Measurements from ENCODE around the gene GABRD. TPM values are rescaled to one million over a fixed set of nuclear protein-coding genes. Genes with fewer than 3 reads are reported as not detected.
A peak's percentile ranks its signal among the peaks of the same experiment; 100 is the strongest.

GABRD gene
- total and polyA plus RNA-seq, 5 experiments from 2014 or later = not detected

GRCh38 chr1:2009101-2010053 lies 9.8 kb upstream of the GABRD start:
- Mint-ChIP-seq H3K27ac (no peak overlapping the region), H3K9me3 (no peaks in the 10 kb centered on the region), H3K27me3 (peaks cover 4 to 29% (median 16%) of the 10 kb centered on the region in 5 donors), H3K4me3 (no peak overlapping the region), H3K4me1 (no peaks in the 10 kb centered on the region), H3K36me3 (no peaks in the 10 kb centered on the region)
- POLR2A ChIA-PET = no interaction called here
- ATAC-seq (no peak), DNase-seq (no peak)

GRCh38 chr1:2014181-2014580 lies 5.0 kb upstream of the GABRD start:
- no peak for ATAC-seq
- DNase-seq = peak in 1 of 10 donors; percentile 61
- H3K27ac Mint-ChIP-seq = peak overlapping the region in 1 of 10 donors; percentile 34
- no peaks in the 10 kb centered on the region for H3K9me3 Mint-ChIP-seq
- H3K36me3 Mint-ChIP-seq = peaks cover 0 to 4% (median 0%) of the 10 kb centered on the region in 3 donors
- H3K4me1 Mint-ChIP-seq = peaks cover 4 to 7% (median 5%) of the 10 kb centered on the region in 4 donors
- peaks cover 22 to 48% (median 38%) of the 10 kb centered on the region in 5 donors for H3K27me3 Mint-ChIP-seq
- POLR2A ChIA-PET = no interaction called here
- no peak overlapping the region for H3K4me3 Mint-ChIP-seq

- H3K27me3 Mint-ChIP-seq = peaks cover 22 to 50% (median 37%) of the 10 kb centered on the region in 5 donors
- no peak for DNase-seq
- H3K4me1 Mint-ChIP-seq = peaks cover 5 to 8% (median 6%) of the 10 kb centered on the region in 4 donors
- no peaks in the 10 kb centered on the region for H3K9me3 Mint-ChIP-seq
- POLR2A ChIA-PET = no interaction called here
- no peak overlapping the region for H3K27ac Mint-ChIP-seq
- H3K4me3 Mint-ChIP-seq = no peak overlapping the region
- peaks cover 0 to 4% (median 0%) of the 10 kb centered on the region in 3 donors for H3K36me3 Mint-ChIP-seq
- ATAC-seq = no peak
These were observed 4.1 kb upstream of the GABRD start for GRCh38 chr1:2014741-2015735.

- POLR2A ChIA-PET = no interaction called here
- H3K4me1 Mint-ChIP-seq = peaks cover 5 to 9% (median 7%) of the 10 kb centered on the region in 4 donors
- H3K27me3 Mint-ChIP-seq = peaks cover 26 to 61% (median 41%) of the 10 kb centered on the region in 5 donors
- H3K9me3 Mint-ChIP-seq = no peaks in the 10 kb centered on the region
- ATAC-seq (no peak), DNase-seq (no peak)
- H3K4me3 Mint-ChIP-seq = no peak overlapping the region
- H3K36me3 Mint-ChIP-seq = peaks cover 0 to 4% (median 0%) of the 10 kb centered on the region in 3 donors
- H3K27ac Mint-ChIP-seq = no peak overlapping the region
These were observed 3.0 kb upstream of the GABRD start for GRCh38 chr1:2016123-2016522.

- peaks cover 28 to 80% (median 56%) of the 10 kb centered on the region in 5 donors for H3K27me3 Mint-ChIP-seq
- H3K9me3 Mint-ChIP-seq = no peaks in the 10 kb centered on the region
- peaks cover 5 to 9% (median 7%) of the 10 kb centered on the region in 4 donors for H3K4me1 Mint-ChIP-seq
- DNase-seq = no peak
- ATAC-seq = no peak
- peaks cover 0 to 4% (median 0%) of the 10 kb centered on the region in 3 donors for H3K36me3 Mint-ChIP-seq
- H3K27ac Mint-ChIP-seq = peak overlapping the region in 1 of 10 donors; percentile 21
- POLR2A ChIA-PET = no interaction called here
- peak overlapping the region; percentile 46 to 89 (median 84) for H3K4me3 Mint-ChIP-seq
These were observed 651 bp upstream of the GABRD start for GRCh38 chr1:2018217-2019171.

- Mint-ChIP-seq H3K27ac (no peak overlapping the region), H3K4me3 (peak overlapping the region in 4 of 10 donors; percentile 3 to 28 (median 17)), H3K36me3 (peaks cover 0 to 4% (median 0%) of the 10 kb centered on the region in 3 donors), H3K27me3 (peaks cover 29 to 89% (median 62%) of the 10 kb centered on the region in 5 donors), H3K4me1 (peaks cover 5 to 9% (median 7%) of the 10 kb centered on the region in 4 donors), H3K9me3 (no peaks in the 10 kb centered on the region)
- DNase-seq = peak in 3 of 10 donors; percentile 19 to 59 (median 27)
- ATAC-seq = peak; percentile 39 to 59
- POLR2A ChIA-PET = interaction anchor here (0.6 kb wide), 1 partner anchor 1429 kb away, joined by 3 read pairs; no protein-coding TSS in a partner anchor
These were observed 595 bp downstream of the GABRD start for GRCh38 chr1:2019571-2020309.

- DNase-seq (no peak), ATAC-seq (no peak)
- Mint-ChIP-seq H3K4me1 (peaks cover 4 to 9% (median 7%) of the 10 kb centered on the region in 4 donors), H3K27me3 (peaks cover 29 to 84% (median 62%) of the 10 kb centered on the region in 5 donors), H3K9me3 (no peaks in the 10 kb centered on the region), H3K36me3 (peaks cover 0 to 4% (median 0%) of the 10 kb centered on the region in 3 donors), H3K4me3 (peak overlapping the region in 3 of 10 donors; percentile 14 to 28 (median 20)), H3K27ac (no peak overlapping the region)
- POLR2A ChIA-PET = interaction anchor here (0.6 kb wide), 1 partner anchor 1429 kb away, joined by 3 read pairs; no protein-coding TSS in a partner anchor
These were observed 1.1 kb downstream of the GABRD start for GRCh38 chr1:2020310-2020655.

GRCh38 chr1:2021550-2021949 lies 2.4 kb downstream of the GABRD start:
- no peak overlapping the region for H3K4me3 Mint-ChIP-seq
- H3K27me3 Mint-ChIP-seq = peaks cover 22 to 71% (median 53%) of the 10 kb centered on the region in 5 donors
- peaks cover 4 to 13% (median 8%) of the 10 kb centered on the region in 4 donors for H3K4me1 Mint-ChIP-seq
- H3K27ac Mint-ChIP-seq = no peak overlapping the region
- no peaks in the 10 kb centered on the region for H3K9me3 Mint-ChIP-seq
- POLR2A ChIA-PET = no interaction called here
- no peak for ATAC-seq
- peaks cover 0 to 4% (median 0%) of the 10 kb centered on the region in 3 donors for H3K36me3 Mint-ChIP-seq
- no peak for DNase-seq

- DNase-seq = no peak
- H3K27me3 Mint-ChIP-seq = peaks cover 18 to 64% (median 46%) of the 10 kb centered on the region in 5 donors
- no peak for ATAC-seq
- no peaks in the 10 kb centered on the region for H3K9me3 Mint-ChIP-seq
- peaks cover 0 to 4% (median 0%) of the 10 kb centered on the region in 3 donors for H3K36me3 Mint-ChIP-seq
- no peak overlapping the region for H3K27ac Mint-ChIP-seq
- H3K4me3 Mint-ChIP-seq = no peak overlapping the region
- peaks cover 4 to 13% (median 8%) of the 10 kb centered on the region in 4 donors for H3K4me1 Mint-ChIP-seq
- POLR2A ChIA-PET = interaction anchor here (0.6 kb wide), 1 partner anchor 765 kb away, joined by 3 read pairs; no protein-coding TSS in a partner anchor
These were observed 3.1 kb downstream of the GABRD start for GRCh38 chr1:2022063-2022770.

GRCh38 chr1:2023187-2023586 lies 4.0 kb downstream of the GABRD start:
- H3K4me1 Mint-ChIP-seq = peaks cover 4 to 11% (median 8%) of the 10 kb centered on the region in 4 donors
- peaks cover 11 to 55% (median 39%) of the 10 kb centered on the region in 5 donors for H3K27me3 Mint-ChIP-seq
- POLR2A ChIA-PET = no interaction called here
- no peak for ATAC-seq
- no peak overlapping the region for H3K4me3 Mint-ChIP-seq
- no peak overlapping the region for H3K27ac Mint-ChIP-seq
- no peak for DNase-seq
- no peaks in the 10 kb centered on the region for H3K9me3 Mint-ChIP-seq
- H3K36me3 Mint-ChIP-seq = peaks cover 0 to 4% (median 0%) of the 10 kb centered on the region in 3 donors
